Neuronal stem cell (in vitro differentiated cells): Measurements from ENCODE around the gene EPHA2.

Experiments
- DNase-seq: peaks from one replicate; pipeline ENCODE4 v3.0.0-alpha.2; 2013; ENCODE audit warnings: low spot score
- H2AFZ ChIP-seq: one replicate; pipeline ENCODE4 v1.6.1; 2013; ENCODE audit warnings: mild to moderate bottlenecking, low read length, inconsistent platforms
- H2AK5ac ChIP-seq: 2 replicates; pipeline ENCODE4 v1.6.1; 2013; ENCODE audit warnings: low read depth, mild to moderate bottlenecking, inconsistent platforms, low read length, moderate library complexity, mixed read lengths
- H2BK120ac ChIP-seq: 2 replicates; pipeline ENCODE4 v1.6.1; 2013; ENCODE audit warnings: low read depth, mild to moderate bottlenecking, inconsistent platforms, low read length, moderate library complexity, mixed read lengths
- H2BK12ac ChIP-seq: one replicate; pipeline ENCODE4 v1.6.1; 2013; ENCODE audit warnings: low read length, inconsistent platforms
- H2BK15ac ChIP-seq: 2 replicates; pipeline ENCODE4 v1.6.1; 2013; ENCODE audit warnings: mild to moderate bottlenecking, low read length, inconsistent platforms, mixed read lengths
- H2BK5ac ChIP-seq: one replicate; pipeline ENCODE4 v1.6.1; 2013; ENCODE audit warnings: inconsistent platforms, mild to moderate bottlenecking, low read length, moderate library complexity
- H3K14ac ChIP-seq: one replicate; pipeline ENCODE4 v1.6.1; 2013; ENCODE audit warnings: low read length, inconsistent platforms
- H3K18ac ChIP-seq: 2 replicates; pipeline ENCODE4 v1.6.1; 2013; ENCODE audit warnings: low read length, inconsistent platforms
- H3K23ac ChIP-seq: 2 replicates; pipeline ENCODE4 v1.6.1; 2013; ENCODE audit warnings: low read depth, mild to moderate bottlenecking, mixed read lengths, low read length, inconsistent platforms; ENCODE audit not compliant: poor library complexity
- H3K27ac ChIP-seq: replicated peaks from 3 replicates; pipeline ENCODE4 v1.5.1; 2013; ENCODE audit warnings: low read length, inconsistent platforms
- H3K27me3 ChIP-seq, 3 experiments: 2 replicates each; pipeline ENCODE4 v1.6.1; 2013; ENCODE audit warnings: low read length in 3 of 3, mild to moderate bottlenecking in 2 of 3, inconsistent platforms in 1 of 3, low read depth in 1 of 3, mixed read lengths in 1 of 3, moderate library complexity in 1 of 3; ENCODE audit not compliant: control insufficient read depth in 3 of 3, insufficient read depth in 3 of 3
- H3K36me3 ChIP-seq, 2 donors: replicated peaks in 1 of 2; 2 replicates each; pipeline ENCODE4 v1.6.1; 2013; ENCODE audit warnings: low read length in 2 of 2; ENCODE audit not compliant: control insufficient read depth in 2 of 2, insufficient read depth in 2 of 2
- H3K4ac ChIP-seq: 2 replicates; pipeline ENCODE4 v1.6.1; 2013; ENCODE audit warnings: inconsistent platforms, mild to moderate bottlenecking, low read length, moderate library complexity
- H3K4me1 ChIP-seq, 2 donors: 1 replicate in 1 of 2; 2 replicates in 1 of 2; pipeline ENCODE4 v1.6.1; 2013; ENCODE audit warnings: low read length in 2 of 2, low read depth in 1 of 2; ENCODE audit not compliant: control insufficient read depth in 2 of 2, insufficient read depth in 1 of 2
- H3K4me2 ChIP-seq: one replicate; pipeline ENCODE4 v1.6.1; 2013; ENCODE audit warnings: mild to moderate bottlenecking, low read length, inconsistent platforms; ENCODE audit not compliant: insufficient read depth, poor library complexity, severe bottlenecking
- H3K4me3 ChIP-seq, 2 donors: 2 replicates each; pipeline ENCODE4 v1.5.1; 2013; ENCODE audit warnings: low read length in 2 of 2, mild to moderate bottlenecking in 2 of 2, inconsistent platforms in 1 of 2, moderate library complexity in 1 of 2
- H3K79me1 ChIP-seq: one replicate; pipeline ENCODE4 v1.6.1; 2013; ENCODE audit warnings: low read depth, mild to moderate bottlenecking, inconsistent platforms, low read length, moderate library complexity
- H3K9ac ChIP-seq: one replicate; pipeline ENCODE4 v1.6.1; 2013; ENCODE audit warnings: mild to moderate bottlenecking, low read depth, low read length, inconsistent platforms; ENCODE audit not compliant: poor library complexity
- H3K9me3 ChIP-seq, 2 donors: replicated peaks in 1 of 2; 2 replicates each; pipeline versions ENCODE3 to v1.6.1; 2013; ENCODE audit warnings: low read length in 2 of 2, mild to moderate bottlenecking in 2 of 2, inconsistent platforms in 1 of 2, low read depth in 1 of 2, mixed read lengths in 1 of 2, moderate library complexity in 1 of 2; ENCODE audit not compliant: control insufficient read depth in 2 of 2, insufficient read depth in 1 of 2
- H4K8ac ChIP-seq: one replicate; pipeline ENCODE4 v1.6.1; 2013; ENCODE audit warnings: low read depth, mild to moderate bottlenecking, inconsistent platforms, low read length, moderate library complexity
- H4K91ac ChIP-seq: one replicate; pipeline ENCODE4 v1.6.1; 2013; ENCODE audit warnings: low read length, low read depth, mild to moderate bottlenecking, inconsistent platforms; ENCODE audit not compliant: poor library complexity
- WGBS, 2 donors: extraction: QIAGEN DNeasy Blood & Tissue Kit; methylation state at CpG; one replicate each; pipeline ENCODE4 v1.1.7; 2013; ENCODE audit warnings: missing lambda C conversion rate in 2 of 2, mixed read lengths in 1 of 2; ENCODE audit not compliant: insufficient read length in 2 of 2, insufficient replicate concordance in 1 of 2; ENCODE audit errors: extremely low coverage in 2 of 2; 5-methylcytosine and 5-hydroxymethylcytosine counted together

Gene EPHA2

DNA sequence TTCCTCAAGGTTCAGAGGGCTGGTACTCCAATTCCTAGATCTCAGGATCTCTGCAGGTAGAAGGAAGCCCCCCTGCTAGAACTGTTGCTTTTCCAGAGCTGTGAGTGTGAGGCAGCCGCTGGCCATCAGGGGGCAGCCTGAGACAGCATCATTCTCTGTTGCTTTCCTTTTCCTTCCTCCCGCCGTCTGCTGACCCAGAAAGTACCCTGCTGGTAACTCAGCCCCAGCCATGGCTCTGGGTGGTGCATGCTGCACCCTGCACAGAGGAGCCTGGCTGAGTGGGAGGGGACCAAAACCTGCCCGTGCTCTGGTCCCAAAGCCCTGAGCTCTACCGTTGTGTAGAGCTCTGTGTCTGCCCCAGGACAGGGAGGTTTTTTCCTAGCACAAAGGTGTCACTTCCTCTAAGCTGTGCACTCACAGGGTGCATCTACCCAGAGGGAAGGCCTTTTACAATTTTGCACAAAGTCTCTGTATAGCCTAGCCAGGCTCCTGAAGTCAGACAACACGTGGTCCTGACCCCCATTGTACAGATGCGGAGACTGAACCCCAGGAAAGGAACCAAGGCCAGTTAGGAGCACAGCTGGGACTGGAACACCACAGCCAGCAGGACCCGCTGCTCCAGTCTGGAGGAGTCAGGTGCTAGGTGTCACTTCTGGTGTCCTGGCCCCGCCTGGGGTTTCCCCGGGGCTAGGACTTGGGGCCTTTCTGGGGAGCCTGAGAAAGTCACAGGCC, 76.8 kb downstream of the EPHA2 start:
- peak; percentile 66 for DNase-seq
- H3K4me1 ChIP-seq = peaks cover 8 to 12% of the 10 kb centered on the region in 2 donors

DNA sequence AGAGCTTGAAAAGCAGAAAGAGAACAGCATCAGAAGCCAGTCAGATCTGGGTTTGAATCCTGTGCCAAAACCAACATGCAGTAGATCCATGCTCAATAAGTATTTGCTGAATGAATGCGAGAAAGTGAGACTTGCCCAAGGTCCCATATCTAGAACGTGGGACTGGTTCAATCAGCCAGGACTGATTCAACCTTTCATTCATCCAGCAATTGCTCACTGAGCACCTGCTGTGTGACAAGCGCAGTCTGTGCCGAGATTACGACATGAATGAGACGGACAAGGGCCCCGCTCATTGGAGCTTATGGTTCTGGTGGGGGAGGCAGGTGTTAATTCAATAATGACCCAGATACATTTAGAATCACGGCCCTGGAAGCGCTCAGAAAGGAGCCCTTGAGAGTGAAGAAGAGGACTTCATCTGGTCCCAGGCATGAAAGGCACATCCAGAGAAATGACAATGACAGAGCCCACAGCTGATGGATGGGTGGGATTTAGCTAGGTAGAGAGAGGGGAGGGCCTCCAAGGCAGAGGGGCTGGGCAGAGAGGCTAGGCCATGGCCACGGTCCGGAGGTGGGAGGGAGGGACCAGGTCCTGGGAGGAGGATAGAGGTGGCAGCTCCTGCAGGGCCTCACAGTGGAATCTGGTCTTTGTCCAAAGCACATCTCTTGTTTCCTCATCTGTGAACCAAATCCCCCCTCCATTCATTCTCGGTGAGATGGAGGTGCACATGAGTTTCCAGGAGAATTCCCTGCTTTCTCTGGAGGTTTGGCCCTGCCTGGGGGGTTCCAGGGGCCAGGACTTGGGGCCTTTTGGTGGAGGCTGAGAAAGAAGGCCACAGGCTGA, 78.2 kb downstream of the EPHA2 start:
- H3K14ac ChIP-seq = peak overlapping the region; percentile 21
- no peak overlapping the region for H3K4me3 ChIP-seq
- H4K91ac ChIP-seq = no peak overlapping the region
- H3K27ac ChIP-seq = no peak overlapping the region
- no peak overlapping the region for H3K23ac ChIP-seq
- H3K9me3 ChIP-seq = peaks cover 0 to 2% of the 10 kb centered on the region in 2 donors
- H2AFZ ChIP-seq = no peak overlapping the region
- H3K4me2 ChIP-seq = no peak overlapping the region
- no CpG with 5 or more reads among the region's 12 CpGs for WGBS, 2 donors
- no peak overlapping the region for H3K18ac ChIP-seq
- H3K79me1 ChIP-seq = no peaks in the 10 kb centered on the region
- DNase-seq = no peak
- H2BK5ac ChIP-seq = no peak overlapping the region
- no peak overlapping the region for H3K4ac ChIP-seq
- no peak overlapping the region for H4K8ac ChIP-seq
- peak overlapping the region; percentile 38 for H2BK15ac ChIP-seq
- peak overlapping the region; percentile 90 for H2AK5ac ChIP-seq
- H2BK12ac ChIP-seq = no peak overlapping the region
- peaks cover 0 to 41% (median 8%) of the 10 kb centered on the region in 3 experiments for H3K27me3 ChIP-seq
- H3K36me3 ChIP-seq = no peaks in the 10 kb centered on the region
- no peak overlapping the region for H2BK120ac ChIP-seq
- no peak overlapping the region for H3K9ac ChIP-seq
- peaks cover 14 to 15% of the 10 kb centered on the region in 2 donors for H3K4me1 ChIP-seq

More for the DNA sequence above, 76.8 kb downstream of the EPHA2 start:
- Histone ChIP-seq H3K14ac (peak overlapping the region; percentile 73), H3K27me3 (peaks cover 0 to 30% (median 6%) of the 10 kb centered on the region in 3 experiments), H3K9ac (no peak overlapping the region), H4K8ac (no peak overlapping the region), H3K4ac (peak overlapping the region; percentile 45), H2BK5ac (peak overlapping the region; percentile 9), H2AFZ (peak overlapping the region; percentile 90), H3K4me3 (no peak overlapping the region), H4K91ac (no peak overlapping the region), H3K23ac (peak overlapping the region; percentile 92), H2BK15ac (no peak overlapping the region), H3K36me3 (no peaks in the 10 kb centered on the region), H3K79me1 (no peaks in the 10 kb centered on the region), H3K4me2 (no peak overlapping the region), H3K27ac (no peak overlapping the region), H2BK120ac (no peak overlapping the region), H3K9me3 (peaks cover 0 to 2% of the 10 kb centered on the region in 2 donors), H3K18ac (peak overlapping the region; percentile 93), H2BK12ac (no peak overlapping the region), H2AK5ac (peak overlapping the region; percentile 12)
- WGBS, 2 donors = no CpG with 5 or more reads among the region's 10 CpGs

DNA sequence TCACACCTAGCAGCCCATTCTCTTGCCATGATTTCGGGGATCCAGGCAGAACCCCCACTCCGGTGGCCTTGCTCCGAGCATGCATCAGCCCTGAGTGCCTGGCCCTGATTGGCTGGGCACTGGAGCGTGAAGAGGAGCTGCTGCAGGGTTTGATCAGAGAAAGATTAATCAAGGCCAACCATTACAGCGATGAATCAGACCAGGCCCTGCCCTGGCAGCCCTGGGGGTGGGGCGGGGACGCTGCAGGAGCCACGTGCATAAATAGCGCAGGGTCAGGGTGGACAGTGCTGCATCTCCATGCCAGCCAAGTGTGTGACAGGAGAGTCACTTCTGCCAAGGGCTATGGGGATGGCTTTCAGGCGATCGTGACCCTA, 79.0 kb downstream of the EPHA2 start:
- H3K4me1 ChIP-seq = peaks cover 15 to 16% of the 10 kb centered on the region in 2 donors
- H3K9ac ChIP-seq = peak overlapping the region; percentile 24
- H4K91ac ChIP-seq = no peak overlapping the region
- H3K79me1 ChIP-seq = no peaks in the 10 kb centered on the region
- no CpG with 5 or more reads among the region's 11 CpGs for WGBS, 2 donors
- peak overlapping the region; percentile 35 for H3K18ac ChIP-seq
- H3K4me2 ChIP-seq = no peak overlapping the region
- peak overlapping the region; percentile 68 for H2BK12ac ChIP-seq
- H3K9me3 ChIP-seq = peaks cover 0 to 2% of the 10 kb centered on the region in 2 donors
- no peak overlapping the region for H2AFZ ChIP-seq
- H3K4me3 ChIP-seq = no peak overlapping the region
- no peak overlapping the region for H2BK5ac ChIP-seq
- no peak overlapping the region for H4K8ac ChIP-seq
- no peak overlapping the region for H3K4ac ChIP-seq
- peak overlapping the region; percentile 46 for H2BK15ac ChIP-seq
- peak overlapping the region; percentile 63 for H3K14ac ChIP-seq
- peak overlapping the region; percentile 28 for H2AK5ac ChIP-seq
- DNase-seq = no peak
- no peaks in the 10 kb centered on the region for H3K36me3 ChIP-seq
- no peak overlapping the region for H2BK120ac ChIP-seq
- peak overlapping the region; percentile 18 for H3K23ac ChIP-seq
- H3K27me3 ChIP-seq = peaks cover 0 to 49% (median 8%) of the 10 kb centered on the region in 3 experiments
- H3K27ac ChIP-seq = no peak overlapping the region
